CD4-positive, alpha-beta T cell treated with Interleukin-4 for 4 hours (primary cell): ENCODE results near the gene B3GALT2.

Experiments used
- DNase-seq: peaks from one replicate; pipeline ENCODE4 v3.0.0-alpha.2; 2020

B3GALT2 gene

DNA sequence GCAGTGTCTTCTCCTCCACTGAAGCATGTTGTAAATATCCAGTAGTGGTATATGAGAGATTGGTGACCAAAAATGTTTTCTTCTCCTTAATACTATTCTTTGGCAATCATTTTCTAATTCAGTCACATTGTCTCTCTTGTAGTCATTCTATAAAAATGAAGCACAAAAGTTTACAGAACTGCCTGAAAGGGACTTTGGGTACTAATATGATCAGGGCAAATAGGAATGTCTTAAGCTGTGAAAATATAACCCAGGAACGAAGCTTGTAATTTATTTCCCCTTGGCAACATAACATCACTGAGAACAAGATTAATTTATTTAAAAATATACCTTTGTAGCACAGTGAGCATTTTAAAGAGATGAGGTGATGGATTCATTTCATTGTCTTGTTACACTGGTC, 4.9 kb downstream of the B3GALT2 start:
- DNase-seq, result no peak

DNA sequence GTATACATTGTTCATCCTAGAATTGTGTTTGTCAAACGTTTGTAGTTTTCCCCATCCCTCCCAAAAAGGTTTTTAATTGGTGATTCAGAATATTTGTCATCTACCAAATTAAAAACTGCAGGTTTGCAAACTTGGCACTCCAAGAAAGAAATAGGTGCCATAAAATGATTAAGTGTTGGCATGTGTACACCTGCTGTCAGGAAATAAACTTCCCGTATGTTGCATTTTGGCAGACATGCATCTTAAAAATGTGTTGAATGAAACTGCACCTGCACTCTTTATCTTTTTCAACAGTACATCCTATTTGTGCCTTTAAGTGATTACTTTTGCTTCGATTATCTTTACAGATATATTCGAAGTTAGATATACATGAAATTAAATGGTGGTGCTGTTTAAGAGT, 7.3 kb downstream of the B3GALT2 start:
- DNase-seq, result no peak

DNA sequence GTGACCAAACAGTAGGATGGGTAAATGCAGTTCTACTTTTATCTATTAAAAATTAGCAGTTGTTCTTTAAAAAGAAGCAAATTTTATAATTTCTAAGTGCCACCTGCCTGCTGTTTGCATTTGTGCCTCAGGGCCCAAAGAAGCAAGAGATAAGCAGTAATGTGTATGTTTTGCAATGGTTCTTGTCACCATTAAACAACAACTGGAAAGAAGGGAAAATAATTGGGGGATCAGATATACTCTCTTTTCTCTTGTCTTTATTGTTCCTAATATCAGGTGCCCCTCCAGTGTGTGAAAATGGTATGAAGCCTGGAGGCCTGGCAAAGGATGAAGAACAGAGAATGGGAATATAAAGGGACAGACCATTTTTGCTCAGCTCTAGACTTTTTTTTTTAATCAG, 9.6 kb downstream of the B3GALT2 start:
- no peak for DNase-seq

DNA sequence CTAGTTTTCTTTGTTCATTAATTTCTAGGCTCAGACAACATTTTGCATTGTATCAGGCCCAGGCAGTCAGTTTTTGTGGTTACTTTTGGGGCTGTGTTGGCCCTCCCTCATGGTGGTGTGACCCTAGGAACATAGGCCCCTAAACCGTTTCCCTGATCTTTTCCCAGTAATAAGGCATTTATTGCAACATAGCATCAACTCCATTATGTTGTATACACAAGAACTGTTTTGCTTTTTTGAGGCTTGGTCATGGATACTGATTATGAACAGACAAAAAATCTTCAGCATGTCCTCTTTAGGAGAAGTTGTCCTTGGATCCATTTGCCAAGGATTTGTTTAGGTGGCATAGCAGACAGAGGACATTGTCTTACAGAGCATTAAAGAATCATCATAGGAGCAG, 10.3 kb downstream of the B3GALT2 start:
- no peak for DNase-seq

DNA sequence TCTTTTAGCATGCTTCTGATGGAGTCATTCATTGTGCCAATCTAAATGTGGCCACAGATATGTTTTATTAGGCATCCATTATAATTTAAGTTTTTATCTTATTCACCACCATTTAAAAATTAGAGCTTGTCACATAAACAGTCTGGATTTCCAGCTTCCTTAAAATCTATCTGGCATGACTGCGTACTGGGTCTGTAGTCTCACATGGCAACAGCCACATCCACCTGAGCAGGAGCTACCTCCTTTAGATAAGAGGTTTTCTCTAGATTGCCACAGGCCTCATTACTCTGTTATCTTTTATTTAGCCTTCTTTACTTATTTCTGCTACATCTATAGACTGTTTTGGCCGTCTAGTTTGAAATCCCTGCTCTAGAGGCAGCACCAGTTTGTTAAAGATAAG, 29.1 kb downstream of the B3GALT2 start:
- no peak for DNase-seq

DNA sequence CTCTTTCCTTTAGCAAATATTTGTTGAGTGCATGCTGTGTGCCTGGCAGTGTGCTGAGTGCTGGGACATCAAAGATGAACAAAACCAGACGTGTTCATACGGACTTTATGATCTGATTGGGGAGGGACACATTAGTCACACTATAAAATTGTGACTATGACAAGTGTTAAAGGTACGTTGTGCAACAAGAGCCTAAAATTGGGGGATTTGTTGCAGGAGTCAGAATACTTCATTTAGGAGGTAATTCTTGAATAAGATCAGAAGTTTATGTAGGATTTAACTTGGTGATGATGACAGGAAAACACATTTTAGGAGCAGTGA, 29.6 kb downstream of the B3GALT2 start:
- no peak for DNase-seq

DNA sequence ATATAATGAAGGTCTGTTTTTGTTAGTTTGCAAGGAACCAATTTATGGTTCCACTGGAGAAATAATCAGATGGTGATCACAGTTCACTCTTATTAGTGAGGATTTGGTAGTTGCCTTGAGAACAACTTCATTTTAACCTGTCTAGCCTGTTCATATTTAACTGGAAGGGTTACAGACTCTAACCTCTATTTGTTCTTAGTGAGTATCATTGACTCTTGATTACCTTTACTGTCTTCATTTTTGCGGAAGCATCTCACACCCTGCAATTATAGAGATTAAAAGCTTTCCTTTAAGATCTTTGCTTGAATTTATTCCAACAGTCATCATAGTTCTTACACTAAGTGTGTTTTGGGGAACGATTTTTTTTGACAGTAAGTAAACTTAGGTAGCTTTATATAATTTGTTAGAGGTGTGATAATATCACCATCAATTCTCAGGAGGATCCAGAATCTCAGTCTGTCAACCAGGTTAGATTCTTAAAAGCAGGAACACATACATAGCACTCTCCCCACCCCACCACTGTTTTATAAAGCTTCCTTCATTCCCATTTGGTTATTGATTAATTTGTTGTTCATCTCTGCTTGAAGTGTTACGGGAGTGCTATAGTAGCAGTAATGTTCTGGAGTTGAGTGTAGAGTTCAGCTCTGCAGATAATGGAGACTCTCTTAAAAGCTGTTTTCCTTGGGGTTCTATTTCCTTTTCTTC, 30.1 kb downstream of the B3GALT2 start:
- DNase-seq, result no peak

DNA sequence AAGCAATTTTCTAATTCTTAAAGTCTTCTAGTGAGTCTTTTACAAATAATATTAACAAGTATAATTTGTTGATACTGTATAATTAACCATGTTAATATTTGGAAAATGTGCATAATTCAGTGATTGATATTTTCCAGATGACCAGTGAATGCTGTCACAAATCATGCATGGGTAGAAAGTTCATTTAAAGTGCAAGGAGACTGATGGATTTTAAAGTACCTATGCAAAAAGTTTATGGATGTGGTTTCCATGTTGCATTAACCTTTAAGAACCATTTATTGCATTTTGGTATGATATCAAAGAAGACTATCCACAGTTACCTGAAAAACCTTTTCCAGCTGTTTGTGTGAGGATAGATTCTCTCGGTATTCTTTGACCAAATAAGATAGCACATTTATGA, 41.4 kb downstream of the B3GALT2 start:
- no peak for DNase-seq

DNA sequence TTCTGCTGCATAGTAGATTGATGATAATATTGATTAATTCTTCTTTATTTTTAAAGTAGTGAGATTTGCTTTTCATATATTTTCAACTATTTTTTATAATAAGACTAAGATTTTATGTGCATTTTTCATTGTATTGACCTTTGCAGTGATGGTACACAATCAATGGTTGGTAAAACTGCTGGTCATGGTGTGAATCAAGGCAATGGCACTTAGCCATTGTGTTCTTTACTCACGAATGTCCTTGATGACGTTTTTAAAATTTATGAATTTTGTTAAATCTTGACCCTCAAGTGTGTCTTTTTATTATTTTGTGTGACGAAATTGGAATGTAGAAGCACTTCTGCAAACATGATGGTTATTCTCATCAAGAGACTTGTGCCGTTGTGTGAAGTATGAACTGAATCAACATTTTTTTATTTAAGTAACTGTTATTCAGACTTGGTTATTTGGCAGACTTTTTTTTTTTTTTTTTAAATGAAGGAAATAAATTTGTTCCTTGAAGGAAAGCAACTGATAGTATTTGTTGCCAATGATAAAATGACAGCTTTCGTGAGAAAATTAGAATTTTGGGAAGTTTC, 42.0 kb downstream of the B3GALT2 start:
- no peak for DNase-seq

DNA sequence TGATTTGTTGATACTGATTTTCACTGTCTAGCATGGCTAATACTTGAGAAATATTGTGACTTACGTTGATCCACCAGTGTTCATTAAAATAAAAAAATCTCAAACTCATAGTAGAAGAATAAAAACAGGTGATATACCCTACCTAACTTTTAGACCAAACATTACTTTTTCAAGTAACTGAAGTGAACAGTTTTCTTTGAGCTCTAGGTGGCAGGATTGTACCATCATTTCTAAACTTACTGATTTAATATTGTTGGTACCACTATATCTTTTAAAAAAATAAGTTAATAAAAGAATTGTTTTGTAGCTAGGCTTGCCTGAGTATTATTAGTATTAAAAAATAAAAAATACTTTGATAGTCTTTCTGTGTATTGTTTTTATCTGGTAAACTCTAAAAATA, 43.1 kb downstream of the B3GALT2 start:
- DNase-seq, result peak; percentile 15

DNA sequence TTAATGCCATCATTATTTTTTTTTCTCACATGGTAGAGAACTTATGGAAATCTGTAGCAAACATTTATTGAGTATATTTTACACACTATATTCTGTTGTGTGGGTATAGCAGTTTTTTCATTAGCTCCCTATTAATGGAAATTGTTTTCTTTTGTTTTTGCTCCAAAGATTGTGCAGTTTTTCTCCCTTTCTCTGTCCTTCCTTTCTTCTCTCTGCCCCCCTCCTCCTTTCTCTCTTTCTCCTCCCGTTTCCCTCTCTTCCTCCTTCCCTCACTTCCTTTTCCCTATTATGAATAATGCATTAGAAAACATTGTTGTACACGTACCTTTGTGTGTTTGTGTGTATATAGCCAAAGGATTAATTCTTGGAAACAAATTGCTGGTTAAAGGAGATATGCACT, 44.0 kb downstream of the B3GALT2 start:
- no peak for DNase-seq

DNA sequence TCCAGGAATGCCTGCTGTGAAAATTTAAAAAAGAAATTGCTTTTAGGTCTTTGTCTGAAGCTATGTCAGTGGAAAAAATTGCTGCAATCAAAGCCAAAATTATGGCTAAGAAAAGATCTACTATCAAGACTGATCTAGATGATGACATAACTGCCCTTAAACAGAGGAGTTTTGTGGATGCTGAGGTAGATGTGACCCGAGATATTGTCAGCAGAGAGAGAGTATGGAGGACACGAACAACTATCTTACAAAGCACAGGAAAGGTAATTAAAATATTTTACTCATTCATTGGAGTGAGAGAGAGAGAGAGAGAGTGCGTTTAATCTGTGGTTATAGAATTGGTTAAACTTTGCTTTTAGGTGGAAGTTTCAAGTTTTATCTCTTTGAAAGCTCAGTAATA, 44.6 kb downstream of the B3GALT2 start:
- peak; percentile 33 for DNase-seq

DNA sequence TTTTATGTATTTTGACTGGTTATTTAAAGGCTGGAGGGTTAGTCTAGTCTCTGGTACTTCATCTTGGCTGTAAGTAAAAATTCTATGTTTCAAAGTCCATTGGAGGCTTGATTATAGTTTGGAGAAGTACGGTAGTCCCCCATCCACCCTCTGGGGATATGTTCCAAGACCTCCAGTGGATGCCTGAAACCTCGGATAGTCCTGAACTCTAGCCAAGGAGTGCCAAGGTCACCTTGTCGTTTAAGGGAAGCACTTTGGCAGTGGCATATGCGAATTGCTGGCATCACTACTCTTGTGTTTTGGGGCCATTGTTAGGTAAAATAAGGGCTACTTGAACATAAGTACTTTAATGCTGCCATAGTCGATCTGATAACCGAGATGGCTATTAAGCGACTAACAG, 46.2 kb downstream of the B3GALT2 start:
- no peak for DNase-seq

DNA sequence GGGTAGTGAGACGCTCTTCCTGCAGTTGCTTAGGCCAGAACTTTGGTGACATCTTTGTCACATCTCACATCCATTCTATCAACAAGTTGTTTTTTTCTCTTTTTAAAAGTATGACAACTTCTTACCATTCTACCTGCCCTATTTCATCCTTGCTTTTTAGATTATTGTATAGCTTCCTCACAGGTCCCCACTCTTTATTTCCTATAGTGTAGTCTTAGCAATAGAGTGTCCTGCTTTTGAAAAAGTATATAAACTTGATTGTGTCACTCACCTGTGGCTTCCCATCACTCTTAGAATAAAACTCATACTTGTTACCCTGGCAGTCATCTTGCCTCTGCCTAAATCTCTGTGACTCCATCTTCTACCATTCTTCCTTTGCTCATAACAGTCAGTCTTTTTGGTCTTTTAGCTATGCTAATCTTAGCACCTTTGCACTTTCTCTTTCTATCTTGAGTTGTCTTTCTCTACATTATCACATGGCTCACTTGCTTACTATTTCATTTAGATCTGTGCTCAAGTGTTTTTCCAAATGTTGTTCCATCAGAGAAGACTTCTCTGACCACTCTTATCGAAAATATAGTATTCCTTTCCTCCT, 55.0 kb downstream of the B3GALT2 start:
- no peak for DNase-seq
